Fibroblast of pulmonary artery (primary cell): ENCODE data around the gene AADACL4.

Experiments
- DNase-seq: peaks from one replicate; pipeline ENCODE4 v3.0.0-alpha.2; 2010; ENCODE audit warnings: low read depth
- H3K4me3 ChIP-seq: replicated peaks from 2 replicates; pipeline ENCODE4 v1.5.1; 2011; ENCODE audit warnings: low read depth, mild to moderate bottlenecking, control low read depth, low read length, moderate library complexity
- CTCF ChIP-seq: IDR thresholded peaks from 2 replicates; pipeline ENCODE4 v1.5.1; 2011; ENCODE audit warnings: mild to moderate bottlenecking, control low read depth, low read length, inconsistent platforms; ENCODE audit errors: missing control alignments

Gene AADACL4

DNA sequence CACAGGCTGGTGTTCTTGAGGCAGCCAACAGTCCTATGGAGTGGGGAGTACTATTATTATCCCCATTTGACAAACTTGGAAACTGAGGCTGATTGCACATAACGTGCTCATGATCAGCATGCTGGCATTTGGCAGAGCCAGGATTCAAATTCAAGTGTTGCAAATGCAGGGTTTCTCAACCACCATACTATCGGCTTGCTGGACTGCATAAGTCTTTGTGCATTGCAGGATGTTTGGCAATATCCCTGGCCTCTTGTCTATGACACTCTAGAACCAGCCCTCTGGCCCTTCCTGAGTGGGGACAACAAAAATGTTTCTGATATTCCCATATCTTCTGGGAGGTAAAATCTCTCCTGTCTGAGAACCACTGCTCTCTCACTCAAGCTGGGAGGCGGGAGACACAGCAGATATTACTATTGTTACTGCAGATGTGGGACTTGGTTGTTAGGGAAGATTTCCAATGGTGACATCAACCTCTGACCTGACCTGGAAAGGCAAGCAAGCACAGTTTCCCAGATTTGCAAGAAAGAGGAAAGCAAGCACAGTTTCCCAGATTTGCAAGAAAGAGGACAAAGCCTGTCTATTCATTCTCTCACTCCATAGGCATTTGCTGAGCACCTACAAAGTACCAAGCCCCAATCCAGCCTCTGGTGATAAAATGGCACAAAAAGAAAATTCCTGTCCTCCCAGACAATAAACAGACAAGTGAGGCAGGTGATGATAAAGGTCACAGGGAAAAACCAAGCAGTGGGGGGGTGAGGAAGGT lies 71.0 kb downstream of the AADACL4 start:
- DNase-seq, result no peak
- H3K4me3 ChIP-seq, result no peak overlapping the region
- no peak for TF ChIP-seq CTCF

DNA sequence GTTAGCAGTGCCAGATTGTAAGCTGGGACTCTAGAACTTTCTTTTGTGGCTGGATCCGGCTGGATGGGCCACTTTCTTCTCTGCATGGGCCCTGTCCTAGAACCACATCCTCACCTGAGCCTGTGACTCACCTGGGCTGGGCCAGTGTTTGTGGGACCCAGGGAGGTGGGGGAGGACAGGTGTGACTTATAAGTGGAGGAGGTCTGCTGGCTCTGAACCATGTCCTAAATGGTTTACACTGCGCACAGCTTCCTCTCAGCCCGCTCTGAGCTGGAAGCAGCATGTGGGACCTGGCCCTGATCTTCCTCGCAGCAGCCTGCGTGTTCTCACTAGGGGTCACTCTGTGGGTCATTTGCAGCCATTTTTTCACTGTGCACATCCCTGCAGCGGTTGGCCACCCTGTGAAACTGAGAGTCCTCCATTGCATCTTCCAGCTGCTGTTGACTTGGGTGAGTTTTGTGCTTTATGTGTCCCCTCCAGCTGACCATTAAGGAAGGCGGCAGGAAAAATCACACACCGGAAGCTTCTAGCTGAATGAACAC lies 72.1 kb downstream of the AADACL4 start, which contains the start of gene AADACL3:
Gene AADACL3, plus strand, starts transcription at position 215 of the 542 bp plus-strand sequence. Its CDS starts 67 bp downstream, at position 282.
- no peak for DNase-seq
- TF ChIP-seq CTCF, result no peak

More for the DNA sequence above, 72.1 kb downstream of the AADACL4 start, which contains the start of gene AADACL3:
- H3K4me3 ChIP-seq, result no peak within 1 kb of the TSS
